Measurements from ENCODE around the gene ALG9. TPM values are rescaled to one million over a fixed set of nuclear protein-coding genes. Genes with fewer than 3 reads are reported as not detected.

Gene ALG9
- total RNA-seq, 4 donors from 2014 or later, result 26.7 to 33.9 (median 31.1) TPM

GRCh38 chr11:111823131-111823530 lies 48.2 kb downstream of the ALG9 start:
- no peak for ATAC-seq

GRCh38 chr11:111819829-111820237 lies 51.5 kb downstream of the ALG9 start:
- peak overlapping the region; percentile 43 to 82 (median 68) for H3K27ac ChIP-seq
- no peak for TF ChIP-seq CTCF (IDR thresholded peaks at IDR 0.05)
- no peak for TF ChIP-seq POLR2A (IDR thresholded peaks at IDR 0.05)
- H3K4me3 ChIP-seq, result no peak overlapping the region
- no peaks in the 10 kb centered on the region for H3K27me3 ChIP-seq
- peaks cover 3 to 31% (median 16%) of the 10 kb centered on the region in 3 donors for H3K4me1 ChIP-seq
- no peaks in the 10 kb centered on the region for H3K9me3 ChIP-seq
- H3K36me3 ChIP-seq, result peaks cover 0 to 10% of the 10 kb centered on the region in 2 donors
- peak; percentile 65 for ATAC-seq
- WGBS, 2 donors (ENCODE audit: low coverage in 1 of 2), result 0 to 30% methylated on average over 1 to 3 of the region's 3 CpGs

More at GRCh38 chr11:111823131-111823530, 48.2 kb downstream of the ALG9 start:
- peaks cover 0 to 17% of the 10 kb centered on the region in 2 donors for H3K36me3 ChIP-seq
- H3K9me3 ChIP-seq, result no peaks in the 10 kb centered on the region
- TF ChIP-seq EP300 (IDR thresholded peaks at IDR 0.05) (no peak), POLR2AphosphoS5 (IDR thresholded peaks at IDR 0.05) (no peak), CTCF (IDR thresholded peaks at IDR 0.05) (no peak), POLR2A (IDR thresholded peaks at IDR 0.05) (no peak)
- H3K4me3 ChIP-seq, result no peak overlapping the region
- no peaks in the 10 kb centered on the region for H3K27me3 ChIP-seq
- WGBS, 2 donors (ENCODE audit: low coverage in 1 of 2), result 81 to 85% methylated on average over 1 of the region's 1 CpG
- H3K4me1 ChIP-seq, result peaks cover 2 to 31% (median 16%) of the 10 kb centered on the region in 3 donors
- no peak overlapping the region for H3K27ac ChIP-seq

- Histone ChIP-seq H3K4me3 (no peak overlapping the region), H3K4me1 (peaks cover 7 to 36% (median 16%) of the 10 kb centered on the region in 3 donors), H3K36me3 (peaks cover 0 to 10% of the 10 kb centered on the region in 2 donors), H3K27me3 (no peaks in the 10 kb centered on the region), H3K27ac (peak overlapping the region; percentile 47 to 82 (median 68)), H3K9me3 (no peaks in the 10 kb centered on the region)
- TF ChIP-seq POLR2A (IDR thresholded peaks at IDR 0.05) (no peak), EP300 (IDR thresholded peaks at IDR 0.05) (peak; percentile 16), POLR2AphosphoS5 (IDR thresholded peaks at IDR 0.05) (peak; percentile 88)
- ATAC-seq, result peak; percentile 81
- 11 to 45% methylated on average over 1 of the region's 1 CpG for WGBS, 2 donors (ENCODE audit: low coverage in 1 of 2)
Observed at GRCh38 chr11:111819161-111819828, 52.1 kb downstream of the ALG9 start.

- 65 to 100% methylated on average over 1 of the region's 1 CpG for WGBS, 2 donors (ENCODE audit: low coverage in 1 of 2)
- no peak for ATAC-seq
Observed at GRCh38 chr11:111815489-111815888, 55.9 kb downstream of the ALG9 start.

More at GRCh38 chr11:111815489-111815888, 55.9 kb downstream of the ALG9 start:
- H3K27ac ChIP-seq, result peak overlapping the region in 3 of 4 donors; percentile 66 to 85 (median 75)
- no peaks in the 10 kb centered on the region for H3K27me3 ChIP-seq
- no peaks in the 10 kb centered on the region for H3K9me3 ChIP-seq
- no peak for TF ChIP-seq CTCF (IDR thresholded peaks at IDR 0.05)
- no peak for TF ChIP-seq EP300 (IDR thresholded peaks at IDR 0.05)
- TF ChIP-seq POLR2AphosphoS5 (IDR thresholded peaks at IDR 0.05), result no peak
- TF ChIP-seq POLR2A (IDR thresholded peaks at IDR 0.05), result no peak
- H3K36me3 ChIP-seq, result peaks cover 0 to 4% of the 10 kb centered on the region in 2 donors
- H3K4me1 ChIP-seq, result peaks cover 7 to 27% (median 11%) of the 10 kb centered on the region in 3 donors
- no peak overlapping the region for H3K4me3 ChIP-seq
